GM21529 (cell line): ENCODE results near the gene EDAR.

Experiments
- ATAC-seq: cut with Tn5 transposase; IDR thresholded peaks from one replicate; pipeline ENCODE4 v1.9.1; 2021; ENCODE audit not compliant: unreplicated experiment

EDAR gene

GRCh38 chr2:108926561-108927380, 62.2 kb downstream of the EDAR start:
- no peak for ATAC-seq

- ATAC-seq: no peak
Observed at GRCh38 chr2:108925735-108926134, 63.3 kb downstream of the EDAR start.

DNA sequence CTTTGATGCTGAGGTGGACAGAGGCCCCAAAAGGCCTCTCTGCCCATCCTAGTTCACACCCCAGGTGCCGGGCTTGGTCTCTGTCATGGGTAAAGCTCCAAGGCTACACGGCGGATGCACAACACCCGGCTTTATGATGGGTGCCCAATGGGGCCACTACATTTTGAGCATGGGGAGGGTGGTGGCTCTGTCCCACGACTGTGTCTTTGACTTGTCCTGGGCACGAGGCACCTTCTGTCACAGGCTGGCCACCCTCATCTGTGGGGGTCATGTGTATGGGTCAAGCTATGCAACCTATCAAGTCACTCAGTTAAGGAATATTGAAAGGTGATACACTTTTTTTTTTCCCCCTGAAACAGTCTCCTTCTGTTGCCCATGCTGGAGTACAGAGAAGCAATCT, 63.7 kb downstream of the EDAR start:
- no peak for ATAC-seq

- ATAC-seq: no peak
Observed at GRCh38 chr2:108924580-108925251, 64.3 kb downstream of the EDAR start.

DNA sequence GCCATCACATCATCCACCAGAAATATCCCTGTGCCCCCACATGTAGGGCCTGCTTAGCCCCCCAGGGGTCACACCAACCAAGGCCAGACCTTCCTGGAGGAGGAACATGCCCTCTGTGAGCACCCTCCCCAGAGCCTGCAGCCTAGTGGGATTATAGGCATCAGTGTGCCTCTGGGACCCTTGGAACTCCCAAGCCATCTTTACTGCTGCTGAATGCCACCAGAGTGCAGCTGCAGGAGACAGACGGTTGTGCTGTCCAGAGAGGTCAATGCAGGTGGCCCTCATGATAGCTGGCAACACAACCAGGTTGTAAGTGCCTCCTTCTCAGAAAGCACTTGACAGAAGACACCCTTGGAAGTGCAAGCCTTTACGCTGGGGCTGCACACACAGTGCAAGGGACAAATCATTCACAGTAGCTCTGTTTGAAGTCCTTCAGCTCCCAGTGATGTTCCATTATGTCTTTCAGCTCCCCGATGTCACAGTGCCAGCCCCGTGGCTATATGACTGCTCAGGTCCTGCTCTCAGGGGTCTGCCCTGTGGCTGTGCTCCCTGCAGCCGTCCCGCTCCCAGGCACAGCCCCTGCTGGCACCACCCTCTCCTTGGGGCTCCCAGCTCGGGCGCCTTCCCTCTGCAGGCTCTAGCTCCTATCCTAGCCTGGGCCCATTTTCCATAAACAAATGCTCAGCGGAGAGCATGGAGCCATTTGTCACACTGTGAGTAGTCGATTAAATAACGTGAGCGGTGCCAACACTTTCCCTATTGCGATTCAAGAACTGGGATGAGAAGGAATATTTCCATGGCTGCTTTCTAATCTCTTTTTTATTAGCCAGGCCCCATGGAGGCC, 65.1 kb downstream of the EDAR start:
- ATAC-seq: no peak

GRCh38 chr2:108923019-108923700, 65.9 kb downstream of the EDAR start:
- no peak for ATAC-seq

GRCh38 chr2:108922141-108922915, 66.7 kb downstream of the EDAR start:
- no peak for ATAC-seq

- no peak for ATAC-seq
Observed at GRCh38 chr2:108921096-108922030, 67.7 kb downstream of the EDAR start.

DNA sequence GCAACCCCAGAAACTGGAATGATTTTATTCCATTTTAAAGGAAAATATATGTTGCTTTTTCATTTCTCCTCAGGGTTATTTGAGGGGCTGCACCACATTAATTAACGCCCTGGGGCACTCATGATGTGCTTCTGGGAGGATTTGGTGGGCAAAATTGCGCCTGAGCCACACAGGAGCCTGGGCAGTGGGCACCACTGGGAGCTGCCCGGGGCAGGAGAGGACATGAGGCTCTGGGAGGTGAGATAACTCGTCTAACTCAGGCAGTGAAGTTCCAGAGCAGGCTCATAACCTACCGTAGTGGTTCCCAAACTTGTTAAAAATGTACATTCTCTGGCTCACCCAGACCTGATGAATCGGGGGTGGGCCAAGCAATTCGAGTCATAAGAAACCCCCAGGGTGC, 68.3 kb downstream of the EDAR start:
- no peak for ATAC-seq

DNA sequence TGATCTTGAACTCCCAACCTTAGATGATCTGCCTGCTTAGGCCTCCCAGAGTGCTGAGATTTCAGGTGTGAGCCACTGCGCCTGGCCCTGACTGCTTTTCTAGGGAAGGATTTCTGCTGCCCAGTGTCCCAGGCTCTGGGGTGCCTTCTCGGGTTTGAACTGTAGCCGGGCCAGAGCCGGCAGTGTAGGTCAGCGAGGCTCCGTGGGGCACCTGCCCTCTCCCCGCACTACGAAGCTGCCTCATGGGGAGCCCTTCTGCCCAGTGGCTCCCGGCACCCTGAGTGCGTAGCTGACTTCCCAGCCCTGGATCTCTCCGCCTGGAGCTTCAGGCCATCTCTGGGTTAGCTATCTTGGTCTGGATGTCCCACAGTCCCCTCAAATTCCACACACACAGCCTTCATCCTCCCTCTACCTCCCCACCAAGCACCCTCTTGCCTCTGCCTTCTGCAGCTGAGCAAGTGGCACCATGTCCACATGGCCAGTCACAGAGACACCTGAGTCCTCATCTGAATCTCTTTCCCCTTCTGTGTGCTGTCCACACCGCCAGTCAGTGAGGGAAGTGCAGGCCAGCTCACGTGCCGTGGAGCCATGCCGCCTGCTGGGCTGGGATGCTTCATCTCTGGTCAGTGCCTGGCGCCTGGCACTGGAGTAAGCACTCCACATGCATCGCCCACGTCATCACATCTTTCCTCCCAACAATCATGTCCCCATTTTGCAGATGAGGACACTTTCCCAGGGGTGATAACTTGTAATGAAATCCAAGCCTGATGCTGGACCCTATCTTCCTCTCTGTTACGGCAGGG, 69.2 kb downstream of the EDAR start:
- no peak for ATAC-seq

GRCh38 chr2:108918941-108919341, 70.1 kb downstream of the EDAR start:
- no peak for ATAC-seq

DNA sequence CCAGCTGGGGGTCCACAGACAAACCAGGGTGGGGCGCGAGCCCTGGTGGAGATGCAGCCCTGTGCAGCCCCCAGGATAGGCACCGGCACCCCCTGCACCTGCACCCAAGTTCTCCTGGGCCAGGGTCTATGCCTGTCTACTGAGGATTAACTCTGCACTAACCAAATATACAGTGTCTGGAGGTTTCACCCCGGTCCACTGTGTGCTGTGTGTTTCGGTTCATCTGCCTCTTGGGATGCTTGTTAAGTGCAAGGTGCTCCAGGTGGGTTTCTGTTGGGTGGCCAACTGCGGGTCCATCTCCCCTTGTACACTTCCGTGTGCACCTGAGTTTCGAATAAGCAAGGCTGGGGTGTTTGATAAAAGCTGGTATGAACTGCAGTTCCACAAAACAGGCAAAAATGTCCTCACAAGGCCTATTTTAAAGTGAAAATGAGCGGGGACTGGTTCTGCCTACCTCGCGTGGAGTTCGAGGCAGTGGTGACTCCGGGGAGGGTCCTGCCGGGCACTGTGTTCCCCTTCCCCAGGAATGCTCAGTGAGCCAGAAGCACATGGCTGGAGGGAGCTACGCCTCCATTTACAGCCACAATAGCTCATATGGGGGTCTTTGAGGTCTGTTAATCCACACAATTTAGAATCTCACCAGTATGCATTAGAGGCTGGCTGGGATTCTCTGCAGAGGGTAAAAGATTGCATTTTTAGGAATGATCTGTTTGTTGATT, 70.7 kb downstream of the EDAR start:
- no peak for ATAC-seq

DNA sequence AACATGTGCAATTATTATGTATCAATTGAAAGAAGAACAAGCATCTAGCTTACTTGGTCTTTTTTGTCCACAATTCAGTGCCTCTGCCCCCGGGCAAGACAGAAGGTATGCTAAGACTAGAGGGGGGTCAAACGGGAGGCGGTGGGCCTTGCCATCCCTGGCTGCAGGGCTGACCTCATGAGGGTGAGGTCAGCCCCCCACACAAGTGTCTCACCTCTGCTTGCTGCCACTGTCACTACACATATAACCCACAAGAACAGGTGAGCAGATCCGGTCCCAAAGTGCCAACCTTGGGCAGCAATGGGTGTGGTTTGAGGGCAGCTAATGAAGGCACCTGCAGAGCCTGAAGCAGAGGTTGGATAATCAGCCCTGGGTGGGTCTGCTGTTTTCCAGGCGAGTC, 71.5 kb downstream of the EDAR start:
- ATAC-seq: no peak

GRCh38 chr2:108916796-108917421, 72.1 kb downstream of the EDAR start:
- ATAC-seq: no peak

DNA sequence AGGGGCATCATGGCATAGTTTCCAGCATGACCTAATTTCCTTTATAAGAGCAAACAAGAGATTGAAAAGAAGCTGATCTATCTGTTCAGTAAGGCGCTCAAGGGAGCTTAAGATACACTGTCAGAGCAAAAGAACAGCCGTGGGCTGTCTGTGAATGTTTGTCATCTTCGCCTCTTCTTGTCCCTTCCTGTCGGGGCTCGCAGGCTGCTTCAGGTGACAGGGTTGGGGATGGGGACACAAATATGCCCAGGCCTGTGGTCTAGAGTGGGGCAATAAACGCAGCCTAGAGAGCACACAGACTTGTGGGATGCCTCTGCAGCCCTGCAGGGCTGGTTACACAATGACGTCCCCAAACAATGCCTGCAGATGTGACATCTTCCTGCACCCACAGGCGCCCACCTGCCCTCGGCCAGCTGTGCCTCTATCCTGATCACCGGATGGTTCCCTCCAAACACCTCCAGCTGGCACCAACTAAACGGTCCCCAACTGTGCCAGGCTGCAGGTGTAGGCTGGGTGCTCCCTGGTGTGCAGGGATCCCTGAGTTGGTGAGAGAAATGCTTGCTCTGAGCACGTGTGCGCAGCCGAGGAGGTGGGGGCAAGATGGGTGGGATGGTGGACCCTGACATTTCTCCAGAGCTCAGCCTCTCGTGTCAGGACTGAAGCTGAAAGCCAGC, 72.8 kb downstream of the EDAR start:
- no peak for ATAC-seq

- ATAC-seq: no peak
Observed at GRCh38 chr2:108912629-108912902, 76.5 kb downstream of the EDAR start.
